Trophoblast cell (in vitro differentiated cells and primary cell): ENCODE data around the gene INS.

ENCODE experiments used
- DNase-seq, 2 donors: peaks; one replicate each; pipeline ENCODE4 v3.0.0-alpha.2; 2016
- H2AFZ ChIP-seq: 2 replicates; pipeline ENCODE4 v1.6.1; 2013; ENCODE audit warnings: low read length, moderate library complexity, mild to moderate bottlenecking; ENCODE audit not compliant: insufficient read depth, poor library complexity
- H2AK5ac ChIP-seq: 2 replicates; pipeline ENCODE4 v1.6.1; 2013; ENCODE audit warnings: mild to moderate bottlenecking, low read length
- H2BK120ac ChIP-seq: 2 replicates; pipeline ENCODE4 v1.6.1; 2013; ENCODE audit warnings: low read length, mild to moderate bottlenecking, moderate library complexity; ENCODE audit not compliant: insufficient read depth, poor library complexity
- H2BK12ac ChIP-seq: 2 replicates; pipeline ENCODE4 v1.6.1; 2013; ENCODE audit warnings: mild to moderate bottlenecking, low read length, moderate library complexity
- H2BK5ac ChIP-seq: 2 replicates; pipeline ENCODE4 v1.6.1; 2013; ENCODE audit warnings: low read length, low read depth, moderate library complexity, mild to moderate bottlenecking; ENCODE audit not compliant: poor library complexity
- H3K14ac ChIP-seq: 2 replicates; pipeline ENCODE4 v1.6.1; 2013; ENCODE audit warnings: mild to moderate bottlenecking, low read length
- H3K18ac ChIP-seq: 2 replicates; pipeline ENCODE4 v1.6.1; 2013; ENCODE audit warnings: mild to moderate bottlenecking, low read length
- H3K23ac ChIP-seq: 2 replicates; pipeline ENCODE4 v1.6.1; 2013; ENCODE audit warnings: low read length
- H3K27ac ChIP-seq: 2 replicates; pipeline ENCODE4 v1.5.1; 2013; ENCODE audit warnings: low read depth, mild to moderate bottlenecking, inconsistent platforms, low read length, moderate library complexity
- H3K27me3 ChIP-seq: 2 replicates; pipeline ENCODE4 v1.6.1; 2013; ENCODE audit warnings: inconsistent platforms, mild to moderate bottlenecking, low read length, moderate library complexity; ENCODE audit not compliant: insufficient read depth
- H3K36me3 ChIP-seq, 2 experiments: 1 replicate in 1 of 2; 2 replicates in 1 of 2; pipeline ENCODE4 v1.6.1; 2013; ENCODE audit warnings: low read length in 2 of 2, mild to moderate bottlenecking in 2 of 2, moderate library complexity in 1 of 2; ENCODE audit not compliant: insufficient read depth in 2 of 2, control insufficient read depth in 1 of 2
- H3K4ac ChIP-seq: 2 replicates; pipeline ENCODE4 v1.6.1; 2013; ENCODE audit warnings: low read depth, mild to moderate bottlenecking, low read length, moderate library complexity
- H3K4me1 ChIP-seq, 2 experiments: 1 replicate in 1 of 2; 2 replicates in 1 of 2; pipeline ENCODE4 v1.6.1; 2013; ENCODE audit warnings: low read length in 2 of 2, mild to moderate bottlenecking in 2 of 2, moderate library complexity in 1 of 2; ENCODE audit not compliant: insufficient read depth in 2 of 2, control insufficient read depth in 1 of 2
- H3K4me2 ChIP-seq: 2 replicates; pipeline ENCODE4 v1.6.1; 2013; ENCODE audit warnings: inconsistent platforms, mild to moderate bottlenecking, low read length, moderate library complexity
- H3K4me3 ChIP-seq: 2 replicates; pipeline ENCODE4 v1.5.1; 2013; ENCODE audit warnings: mild to moderate bottlenecking, low read depth, low read length, inconsistent platforms
- H3K79me1 ChIP-seq: one replicate; pipeline ENCODE4 v1.6.1; 2013; ENCODE audit warnings: low read length
- H3K79me2 ChIP-seq: 2 replicates; pipeline ENCODE4 v1.6.1; 2013; ENCODE audit warnings: low read length, mild to moderate bottlenecking; ENCODE audit not compliant: control insufficient read depth, insufficient read depth, poor library complexity
- H3K9ac ChIP-seq: 2 replicates; pipeline ENCODE4 v1.6.1; 2013; ENCODE audit warnings: mild to moderate bottlenecking, low read length
- H3K9me3 ChIP-seq: 2 replicates; pipeline ENCODE4 v1.6.1; 2013; ENCODE audit warnings: low read depth, mild to moderate bottlenecking, control low read depth, inconsistent platforms, low read length; ENCODE audit not compliant: insufficient read depth
- H4K12ac ChIP-seq: 2 replicates; pipeline ENCODE4 v1.6.1; 2013; ENCODE audit warnings: low read depth, mild to moderate bottlenecking, low read length, moderate library complexity
- H4K8ac ChIP-seq: 2 replicates; pipeline ENCODE4 v1.6.1; 2013; ENCODE audit warnings: low read depth, mild to moderate bottlenecking, low read length, moderate library complexity
- H4K91ac ChIP-seq: one replicate; pipeline ENCODE4 v1.6.1; 2013; ENCODE audit warnings: low read depth, mild to moderate bottlenecking, low read length, moderate library complexity
- WGBS: extraction: QIAGEN DNeasy Blood & Tissue Kit; methylation state at CpG from one replicate; pipeline ENCODE4 v1.1.7; 2013; ENCODE audit warnings: missing lambda C conversion rate; ENCODE audit not compliant: insufficient read length, insufficient coverage; ENCODE audit errors: extremely low coverage; 5-methylcytosine and 5-hydroxymethylcytosine counted together

Gene INS

DNA sequence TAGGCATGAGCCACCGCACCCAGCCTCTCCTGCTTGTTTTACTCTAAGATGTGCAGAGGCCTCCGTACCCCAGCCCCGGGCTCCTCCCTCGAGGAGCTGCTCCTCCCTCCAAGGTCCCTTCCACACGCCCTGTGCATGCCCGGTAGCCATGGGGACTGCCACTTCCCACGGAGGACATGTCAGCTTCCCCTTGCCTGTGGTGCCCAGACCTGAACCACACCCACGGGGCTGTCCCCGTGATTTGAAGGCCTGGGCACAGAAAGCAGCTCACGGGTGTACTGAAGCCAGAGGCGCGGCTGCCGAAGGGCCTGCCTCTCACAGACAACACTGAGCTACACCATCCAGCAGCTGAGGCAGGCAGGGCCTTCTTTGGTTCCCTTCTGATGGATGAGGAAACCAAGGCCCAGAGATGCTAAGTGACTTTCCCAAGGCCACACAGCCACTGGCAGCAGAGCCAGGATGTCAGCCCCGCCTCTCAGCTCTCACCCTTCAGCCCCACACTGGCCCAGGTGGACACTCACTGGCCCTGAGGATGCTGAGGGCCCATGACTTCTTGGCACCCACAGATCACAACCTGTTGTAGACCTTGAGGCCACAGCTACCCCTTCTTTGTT, 7.3 kb downstream of the INS start:
- no peaks in the 10 kb centered on the region for H3K36me3 ChIP-seq
- no peak overlapping the region for H2BK12ac ChIP-seq
- H3K9ac ChIP-seq = no peak overlapping the region
- H3K23ac ChIP-seq = no peak overlapping the region
- H4K91ac ChIP-seq = no peak overlapping the region
- no peak overlapping the region for H3K4ac ChIP-seq
- H2BK5ac ChIP-seq = no peak overlapping the region
- H2AFZ ChIP-seq = no peak overlapping the region
- no peak overlapping the region for H4K8ac ChIP-seq
- H3K4me1 ChIP-seq = no peaks in the 10 kb centered on the region
- no peak overlapping the region for H3K4me3 ChIP-seq
- no peak overlapping the region for H2AK5ac ChIP-seq
- WGBS = no CpG with 5 or more reads among the region's 14 CpGs
- H3K79me2 ChIP-seq = no peaks in the 10 kb centered on the region
- no peak for DNase-seq
- no peak overlapping the region for H2BK120ac ChIP-seq
- no peak overlapping the region for H3K27ac ChIP-seq
- no peak overlapping the region for H4K12ac ChIP-seq
- H3K9me3 ChIP-seq = no peaks in the 10 kb centered on the region
- no peak overlapping the region for H3K4me2 ChIP-seq
- H3K14ac ChIP-seq = no peak overlapping the region
- H3K79me1 ChIP-seq = peaks cover 2% of the 10 kb centered on the region
- H3K18ac ChIP-seq = no peak overlapping the region
- no peaks in the 10 kb centered on the region for H3K27me3 ChIP-seq

DNA sequence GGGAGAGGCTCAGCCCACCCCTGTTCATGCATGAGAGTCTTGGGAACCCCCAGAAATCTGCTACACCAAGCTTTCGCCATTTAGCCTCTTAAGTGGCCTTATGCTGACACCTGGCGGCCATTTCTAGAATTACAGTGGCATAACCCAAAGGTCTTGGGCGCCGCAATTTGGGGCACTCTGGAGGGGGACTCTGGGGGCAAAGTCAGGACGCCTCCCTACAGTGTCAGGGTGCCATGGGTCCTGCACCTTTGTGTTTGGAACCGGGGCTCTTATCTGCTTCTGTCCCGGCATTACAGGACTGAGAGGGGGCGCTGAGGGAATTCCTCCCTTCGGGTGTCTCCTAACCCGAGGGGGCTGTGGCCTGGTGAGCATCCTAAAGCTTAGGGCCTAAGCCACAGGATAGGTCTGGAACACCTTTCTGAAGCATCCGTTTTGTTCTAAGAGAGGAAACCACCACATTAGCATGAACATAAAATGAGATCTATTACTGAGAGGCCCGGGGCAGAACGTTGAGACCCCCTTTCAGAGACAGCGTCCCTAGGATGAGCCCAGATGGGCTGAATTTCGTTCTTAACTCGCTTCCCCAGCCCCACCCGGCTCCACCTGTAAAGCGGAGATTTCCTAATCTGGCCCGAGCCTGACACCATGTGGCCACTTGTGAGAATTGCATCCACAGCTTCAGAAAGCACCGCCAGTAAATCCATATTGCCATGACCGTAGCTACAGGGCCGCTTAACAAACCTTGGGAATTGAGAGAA, 9.3 kb downstream of the INS start:
- Histone ChIP-seq H4K8ac (no peak overlapping the region), H3K14ac (no peak overlapping the region), H4K12ac (no peak overlapping the region), H2BK12ac (no peak overlapping the region), H3K9ac (no peak overlapping the region), H3K9me3 (no peaks in the 10 kb centered on the region), H3K27ac (no peak overlapping the region), H3K36me3 (no peaks in the 10 kb centered on the region), H2BK5ac (no peak overlapping the region), H3K79me1 (peaks cover 5% of the 10 kb centered on the region), H4K91ac (no peak overlapping the region), H2AFZ (peak overlapping the region; percentile 6), H3K18ac (no peak overlapping the region), H3K23ac (no peak overlapping the region), H3K4me2 (peak overlapping the region; percentile 21), H3K79me2 (no peaks in the 10 kb centered on the region), H3K4me1 (peaks cover 0 to 2% of the 10 kb centered on the region in 2 experiments), H3K4ac (no peak overlapping the region), H3K27me3 (no peaks in the 10 kb centered on the region), H2BK120ac (no peak overlapping the region), H2AK5ac (no peak overlapping the region), H3K4me3 (no peak overlapping the region)
- peak; percentile 84 to 95 for DNase-seq
- no CpG with 5 or more reads among the region's 22 CpGs for WGBS

DNA sequence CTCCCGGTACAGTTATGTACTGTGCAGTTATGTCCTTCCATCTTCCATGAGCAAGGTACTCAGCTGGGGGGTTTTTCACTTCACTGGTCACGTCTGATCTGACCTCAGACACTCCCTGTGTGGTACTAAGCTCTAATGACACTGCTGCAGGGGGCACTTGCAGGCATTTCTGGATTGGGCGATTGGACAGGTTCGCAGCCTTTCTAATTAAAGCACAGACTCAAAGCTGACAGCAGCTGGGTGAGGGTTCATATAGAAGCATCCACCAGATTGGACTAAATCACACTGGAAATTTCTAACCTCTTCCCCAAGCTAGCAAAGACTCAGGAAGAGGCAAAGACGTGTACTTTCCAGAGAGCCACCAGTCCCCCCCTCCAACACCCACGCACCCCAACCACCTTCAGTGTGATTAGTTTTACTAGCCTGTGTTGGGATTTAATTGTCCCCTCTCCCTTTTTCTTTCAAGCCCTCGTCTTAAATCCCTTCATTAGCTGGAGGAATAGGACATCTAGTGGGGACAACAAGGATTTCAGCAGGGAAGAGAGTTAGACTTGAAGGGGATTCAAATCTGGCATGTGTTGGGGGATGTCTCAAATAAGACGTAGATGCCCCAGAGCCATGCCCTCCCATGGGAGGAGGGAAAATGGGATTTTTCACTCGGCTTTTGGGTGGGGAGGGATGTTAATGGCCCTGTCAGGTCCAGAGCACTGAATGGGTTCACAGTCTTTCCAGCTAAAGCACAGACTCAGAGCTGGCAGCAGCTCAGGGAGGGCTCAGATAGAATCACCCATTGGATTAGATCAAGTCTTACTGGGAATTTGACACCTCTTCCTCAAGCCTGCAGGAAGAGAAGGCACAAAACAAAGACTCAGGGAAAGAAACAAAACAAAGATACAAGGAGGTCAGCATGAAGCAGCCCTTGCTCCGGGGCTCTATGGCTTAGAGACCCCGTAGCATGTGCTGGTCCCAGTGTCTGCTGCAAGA, 10.9 kb downstream of the INS start:
- Histone ChIP-seq H2AFZ (no peak overlapping the region), H3K27ac (no peak overlapping the region), H2AK5ac (no peak overlapping the region), H4K12ac (no peak overlapping the region), H3K4me2 (no peak overlapping the region), H3K27me3 (peaks cover 12% of the 10 kb centered on the region), H3K23ac (no peak overlapping the region), H3K18ac (no peak overlapping the region), H2BK12ac (no peak overlapping the region), H3K9ac (peak overlapping the region; percentile 14), H4K8ac (no peak overlapping the region), H2BK5ac (no peak overlapping the region), H3K36me3 (no peaks in the 10 kb centered on the region), H2BK120ac (no peak overlapping the region), H4K91ac (no peak overlapping the region), H3K9me3 (peaks cover 3% of the 10 kb centered on the region), H3K14ac (no peak overlapping the region), H3K79me2 (no peaks in the 10 kb centered on the region), H3K79me1 (peaks cover 5% of the 10 kb centered on the region), H3K4me3 (no peak overlapping the region), H3K4ac (no peak overlapping the region), H3K4me1 (peaks cover 0 to 2% of the 10 kb centered on the region in 2 experiments)
- DNase-seq = peak in 1 of 2 donors; percentile 58
- no CpG with 5 or more reads among the region's 11 CpGs for WGBS

DNA sequence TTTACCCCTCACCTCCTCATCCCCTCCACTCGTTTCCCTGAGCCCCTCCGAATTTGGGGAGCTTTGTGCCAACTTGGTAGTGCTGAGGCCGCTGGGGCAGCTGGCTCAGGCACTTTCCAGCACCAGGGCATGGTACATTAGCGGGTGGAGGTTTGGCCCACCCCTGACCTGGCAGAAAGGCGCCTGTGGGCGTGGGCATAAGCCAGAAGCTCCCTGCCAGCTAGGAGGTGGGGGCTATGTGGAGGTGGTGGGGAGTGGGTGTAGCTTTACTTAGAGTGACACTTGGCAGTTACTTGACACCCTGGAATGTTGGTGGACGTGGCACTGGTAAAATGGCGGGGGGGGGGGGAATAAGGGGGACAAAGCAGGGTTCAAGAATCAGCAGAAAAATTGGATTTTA, 11.5 kb downstream of the INS start:
- Histone ChIP-seq H3K4me1 (peaks cover 0 to 2% of the 10 kb centered on the region in 2 experiments), H3K4me2 (no peak overlapping the region), H3K4ac (no peak overlapping the region), H3K23ac (peak overlapping the region; percentile 45), H2BK12ac (peak overlapping the region; percentile 24), H3K79me1 (peaks cover 5% of the 10 kb centered on the region), H2AFZ (no peak overlapping the region), H3K9me3 (peaks cover 3% of the 10 kb centered on the region), H3K4me3 (no peak overlapping the region), H4K12ac (no peak overlapping the region), H3K9ac (no peak overlapping the region), H3K14ac (no peak overlapping the region), H4K8ac (no peak overlapping the region), H3K36me3 (no peaks in the 10 kb centered on the region), H3K79me2 (no peaks in the 10 kb centered on the region), H2BK120ac (no peak overlapping the region), H2BK5ac (no peak overlapping the region), H3K18ac (no peak overlapping the region), H2AK5ac (peak overlapping the region; percentile 43), H3K27me3 (peaks cover 18% of the 10 kb centered on the region), H3K27ac (no peak overlapping the region), H4K91ac (peak overlapping the region; percentile 60)
- DNase-seq = no peak
- WGBS = no CpG with 5 or more reads among the region's 8 CpGs
